Adrenal gland (tissue), 5 donors: ENCODE data around the gene WNT7A.

Experiments used
- CTCF ChIP-seq, 6 experiments: fragments of 450-650 bp in 4 of 6; fragments of 200-600 bp in 2 of 6; sonication (generic) in 1 of 6; IDR thresholded peaks; 1 replicate in 5 of 6; 2 replicates in 1 of 6; pipeline versions ENCODE4 v1.5.1 to v1.8.0; 2016 to 2021; ENCODE audit warnings: antibody characterized with exemption in 6 of 6, mild to moderate bottlenecking in 2 of 6, moderate library complexity in 1 of 6
- POLR2A ChIP-seq, 2 donors: fragments of 450-650 bp; IDR thresholded peaks; one replicate each; pipeline ENCODE4 v1.6.1; 2017; ENCODE audit warnings: antibody characterized with exemption in 2 of 2, mild to moderate bottlenecking in 2 of 2, moderate library complexity in 1 of 2
- donor health status: DM: no; HTN: no; CAD: no.

GRCh38 chr3:13788522-13789424 is 91.1 kb downstream of the WNT7A start:
- TF ChIP-seq POLR2A (IDR thresholded peaks at IDR 0.05) (no peak), CTCF (IDR thresholded peaks at IDR 0.05) (no peak)
